Transverse colon (tissue), 3 donors: ENCODE results near the gene GRIA4.

Experiments
- POLR2A ChIP-seq: fragments of 450-650 bp; IDR thresholded peaks from one replicate; pipeline ENCODE4 v1.6.1; 2016; ENCODE audit warnings: antibody characterized with exemption, mild to moderate bottlenecking, moderate library complexity
- TF ChIP-seq, protein P1 (sequence below), 5 experiments: fragments of 200-600 bp in 3 of 5; fragments of 450-650 bp in 2 of 5; sonication (generic) in 3 of 5; IDR thresholded peaks; 1 replicate in 2 of 5; 2 replicates in 3 of 5; pipeline ENCODE4 v1.5.1; 2016 to 2017; ENCODE audit warnings: antibody characterized with exemption in 5 of 5, inconsistent platforms in 3 of 5, mild to moderate bottlenecking in 2 of 5, moderate library complexity in 1 of 5

DNA sequence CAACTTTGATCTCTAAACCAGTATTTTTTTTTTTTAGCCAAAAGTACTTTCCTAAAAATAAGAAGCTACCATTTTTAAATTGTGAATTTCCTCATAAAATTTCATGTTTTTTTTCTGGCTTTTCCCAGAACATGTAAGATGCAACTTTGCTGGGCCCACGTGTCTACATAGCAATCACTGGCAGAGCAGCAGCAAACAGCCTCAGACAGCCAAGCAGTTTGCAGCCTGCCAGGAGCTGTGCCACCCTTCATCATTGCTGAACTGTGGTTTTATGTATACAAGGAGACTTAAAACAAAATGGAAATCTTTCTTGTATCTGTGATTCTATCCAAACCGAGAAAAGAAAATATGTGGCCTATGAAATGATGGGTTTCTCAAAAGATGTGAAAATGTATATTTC lies 110.2 kb downstream of the GRIA4 start:
- TF ChIP-seq, protein P1, sequence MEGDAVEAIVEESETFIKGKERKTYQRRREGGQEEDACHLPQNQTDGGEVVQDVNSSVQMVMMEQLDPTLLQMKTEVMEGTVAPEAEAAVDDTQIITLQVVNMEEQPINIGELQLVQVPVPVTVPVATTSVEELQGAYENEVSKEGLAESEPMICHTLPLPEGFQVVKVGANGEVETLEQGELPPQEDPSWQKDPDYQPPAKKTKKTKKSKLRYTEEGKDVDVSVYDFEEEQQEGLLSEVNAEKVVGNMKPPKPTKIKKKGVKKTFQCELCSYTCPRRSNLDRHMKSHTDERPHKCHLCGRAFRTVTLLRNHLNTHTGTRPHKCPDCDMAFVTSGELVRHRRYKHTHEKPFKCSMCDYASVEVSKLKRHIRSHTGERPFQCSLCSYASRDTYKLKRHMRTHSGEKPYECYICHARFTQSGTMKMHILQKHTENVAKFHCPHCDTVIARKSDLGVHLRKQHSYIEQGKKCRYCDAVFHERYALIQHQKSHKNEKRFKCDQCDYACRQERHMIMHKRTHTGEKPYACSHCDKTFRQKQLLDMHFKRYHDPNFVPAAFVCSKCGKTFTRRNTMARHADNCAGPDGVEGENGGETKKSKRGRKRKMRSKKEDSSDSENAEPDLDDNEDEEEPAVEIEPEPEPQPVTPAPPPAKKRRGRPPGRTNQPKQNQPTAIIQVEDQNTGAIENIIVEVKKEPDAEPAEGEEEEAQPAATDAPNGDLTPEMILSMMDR (IDR thresholded peaks at IDR 0.05): no peak
- no peak for TF ChIP-seq POLR2A
